ENCODE results near the gene CHST11.

CHST11 gene

GRCh38 chr12:104486363-104486750 is 29.6 kb downstream of the CHST11 start:
- DNase-seq (ENCODE audit: low read depth) = no peak
- no peak overlapping the region for H3K4me3 ChIP-seq (ENCODE audit: low read length)
- TF ChIP-seq CTCF (conservative IDR thresholded peaks at IDR 0.05; ENCODE audit: low read depth, low read length) = no peak

DNA sequence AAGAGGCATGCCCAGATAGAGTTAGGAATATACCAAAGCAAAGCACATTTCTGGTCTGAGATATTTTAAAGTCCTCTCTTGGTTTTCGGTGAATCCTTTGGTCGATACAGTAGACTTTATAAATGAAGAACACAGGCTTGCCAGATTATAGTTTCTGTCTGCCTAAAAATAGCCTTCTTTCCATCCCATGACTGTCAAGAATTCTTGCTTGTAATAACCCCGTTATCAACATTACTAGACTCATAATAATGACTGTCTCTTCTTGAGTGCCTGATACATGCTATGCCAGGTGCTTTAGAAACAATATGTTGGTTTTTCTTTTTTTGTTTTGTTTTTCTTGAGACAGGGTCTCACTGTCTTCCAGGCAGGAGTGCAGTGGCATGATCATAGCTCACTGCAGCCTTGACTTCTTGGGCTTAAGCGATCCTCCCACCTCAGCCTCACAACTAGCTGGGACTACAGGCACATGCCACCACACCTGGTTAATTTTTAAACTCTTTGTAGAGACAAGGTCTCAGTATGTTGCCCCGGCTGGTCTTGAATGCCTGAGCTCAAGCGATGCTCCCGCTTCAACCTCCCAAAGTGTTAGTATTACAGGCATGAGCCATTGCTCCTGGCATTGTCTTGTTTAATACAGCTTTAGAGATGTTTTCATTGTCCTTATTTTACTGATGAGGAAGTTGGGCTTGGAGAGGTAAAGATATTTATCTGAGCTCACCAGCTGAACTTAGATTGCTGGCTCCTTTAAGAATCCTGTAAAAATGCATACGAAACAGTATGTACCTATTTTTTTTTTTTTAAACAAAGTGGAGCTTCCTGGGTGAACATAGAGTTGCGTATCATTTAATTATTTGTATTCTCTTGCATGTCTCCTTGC is 30.4 kb downstream of the CHST11 start:
- no peak for TF ChIP-seq CTCF (conservative IDR thresholded peaks at IDR 0.05; ENCODE audit: low read depth, low read length)
- H3K4me3 ChIP-seq (ENCODE audit: low read length) = no peak overlapping the region
- no peak for DNase-seq (ENCODE audit: low read depth)

DNA sequence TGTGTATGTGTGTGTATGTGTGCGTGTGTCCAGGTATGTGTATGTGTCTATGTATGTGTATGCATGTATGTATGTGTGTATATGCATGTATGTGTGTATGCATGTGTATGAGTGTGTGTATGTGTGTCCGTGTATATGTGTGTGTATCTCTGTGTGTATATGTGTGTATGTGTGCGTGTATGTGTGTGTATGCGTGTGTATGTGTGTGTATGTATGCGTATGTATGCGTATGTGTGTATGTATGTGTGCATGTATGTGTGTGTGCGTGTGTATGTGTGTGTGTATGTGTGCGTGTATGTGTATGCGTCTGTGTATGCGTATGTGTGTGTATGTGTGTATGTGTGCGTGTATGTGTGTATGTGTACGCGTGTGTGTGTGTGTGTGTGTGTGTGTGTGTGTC is 31.6 kb downstream of the CHST11 start:
- H3K4me3 ChIP-seq (ENCODE audit: low read length) = no peak overlapping the region
- TF ChIP-seq CTCF (conservative IDR thresholded peaks at IDR 0.05; ENCODE audit: low read depth, low read length) = no peak
- no peak for DNase-seq (ENCODE audit: low read depth)

GRCh38 chr12:104490186-104490585 is 33.4 kb downstream of the CHST11 start:
- no peak overlapping the region for H3K4me3 ChIP-seq (ENCODE audit: low read length)
- TF ChIP-seq CTCF (conservative IDR thresholded peaks at IDR 0.05; ENCODE audit: low read depth, low read length) = no peak
- DNase-seq (ENCODE audit: low read depth) = no peak

DNA sequence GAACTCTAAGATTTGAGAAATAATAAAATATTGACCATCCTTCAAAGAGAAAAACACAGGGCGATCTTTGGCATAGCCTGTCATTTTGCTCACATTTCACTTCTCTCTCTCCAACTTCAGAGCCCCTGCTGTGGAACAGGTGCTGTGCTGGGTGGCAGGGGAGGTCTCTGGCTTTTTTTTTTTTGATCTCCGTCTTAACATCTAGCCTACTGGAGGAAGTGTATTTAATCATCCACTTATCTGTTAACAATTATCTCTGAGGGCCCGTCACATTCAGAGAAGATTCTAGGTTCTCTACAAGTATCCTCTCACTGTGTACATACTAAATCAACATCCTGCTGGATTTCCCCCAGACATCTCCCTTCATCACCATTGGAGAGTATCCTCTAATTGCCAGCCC is 34.1 kb downstream of the CHST11 start:
- TF ChIP-seq CTCF (conservative IDR thresholded peaks at IDR 0.05; ENCODE audit: low read depth, low read length) = no peak
- H3K4me3 ChIP-seq (ENCODE audit: low read length) = no peak overlapping the region
- DNase-seq (ENCODE audit: low read depth) = no peak

DNA sequence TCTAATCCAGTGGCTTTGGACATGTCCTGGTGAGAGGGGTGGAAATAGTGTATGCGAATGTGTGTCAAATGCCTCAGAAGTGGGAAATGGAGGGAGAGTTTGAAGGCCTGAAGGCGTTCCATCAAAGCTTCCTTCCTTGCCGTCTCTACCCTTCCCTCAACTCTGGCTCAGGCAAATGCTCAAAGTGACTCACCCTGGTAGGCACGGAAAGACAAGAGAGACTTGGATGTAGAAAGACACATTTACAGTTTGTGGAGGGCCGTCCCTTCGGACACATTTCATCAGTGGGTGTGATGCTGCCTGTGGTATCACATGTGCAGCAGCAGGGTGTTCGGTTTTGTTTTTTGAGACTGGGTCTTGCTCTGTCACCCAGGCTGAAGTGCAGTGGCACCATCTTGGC is 36.7 kb downstream of the CHST11 start:
- TF ChIP-seq CTCF (conservative IDR thresholded peaks at IDR 0.05; ENCODE audit: low read depth, low read length) = no peak
- H3K4me3 ChIP-seq (ENCODE audit: low read length) = no peak overlapping the region
- no peak for DNase-seq (ENCODE audit: low read depth)

GRCh38 chr12:104494137-104494792 is 37.5 kb downstream of the CHST11 start:
- H3K4me3 ChIP-seq (ENCODE audit: low read length) = no peak overlapping the region
- no peak for TF ChIP-seq CTCF (conservative IDR thresholded peaks at IDR 0.05; ENCODE audit: low read depth, low read length)

More at GRCh38 chr12:104494137-104494792, 37.5 kb downstream of the CHST11 start:
- DNase-seq (ENCODE audit: low read depth) = no peak

Measured in retinal pigment epithelial cell (primary cell).